ENCODE data around the gene TAF10.

TAF10 gene

DNA sequence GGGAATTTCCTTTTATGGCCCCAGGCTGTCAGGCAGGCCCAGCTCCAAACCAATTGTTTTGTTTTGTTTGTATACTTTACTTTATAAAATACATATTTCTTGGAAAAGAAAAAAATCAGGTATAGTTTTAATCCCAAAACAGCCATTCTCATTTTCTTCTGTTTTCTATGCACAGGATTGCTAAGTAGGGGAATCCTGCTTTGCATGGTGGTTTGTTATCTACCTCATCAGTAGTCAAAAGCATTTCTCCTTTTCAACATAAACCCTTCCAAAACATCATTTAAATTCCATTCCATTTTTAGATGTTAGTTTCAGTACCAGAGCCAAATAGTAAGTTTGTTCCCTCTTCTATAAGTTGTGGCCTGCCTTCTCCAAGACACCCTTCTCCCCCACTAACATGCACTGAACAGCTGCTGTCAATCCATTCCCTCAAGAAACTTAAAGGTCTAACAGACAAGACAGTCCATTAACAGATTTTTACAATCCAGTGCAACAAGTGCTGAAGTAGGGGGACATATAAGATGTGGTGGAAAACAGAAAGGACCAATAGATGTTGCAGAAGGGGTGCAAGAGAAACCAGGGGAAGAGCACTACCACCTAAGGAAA, 4.7 kb downstream of the TAF10 start:
- FAIRE-seq = no peak

DNA sequence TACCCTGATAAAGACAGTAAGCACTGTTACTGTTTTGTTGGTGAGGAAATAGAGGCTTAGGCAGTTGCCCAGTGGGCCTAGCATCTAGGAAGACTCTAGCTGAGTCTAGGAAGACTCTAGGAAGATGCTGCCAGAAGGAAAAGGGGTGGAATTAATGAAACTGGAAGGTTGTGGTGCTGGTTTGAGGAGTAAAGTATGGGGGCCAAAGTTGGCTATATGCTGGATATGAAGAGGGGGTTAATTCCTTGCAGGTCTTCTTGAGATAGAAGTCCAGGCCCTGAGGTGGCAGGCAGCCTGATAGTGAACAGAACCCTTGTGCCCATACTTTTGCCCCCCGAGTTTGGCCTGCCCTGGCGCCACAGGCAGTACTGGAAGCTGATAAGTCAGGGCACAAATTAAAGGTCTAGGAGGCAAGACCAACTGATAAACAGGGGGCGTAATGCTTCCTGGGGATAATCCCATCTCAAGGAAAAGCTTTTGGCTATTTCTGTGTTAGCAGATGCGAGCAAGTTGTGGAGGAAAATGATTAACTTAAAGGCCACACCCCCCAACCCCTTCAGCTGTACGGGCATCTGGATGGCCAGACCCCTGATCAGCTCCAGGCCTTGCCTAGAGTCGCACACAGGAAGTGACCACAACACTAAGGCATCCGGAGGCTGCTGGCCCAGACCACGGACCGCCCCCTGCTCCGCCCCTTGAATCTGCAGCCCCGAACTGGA, 5.4 kb downstream of the TAF10 start:
- no peak for FAIRE-seq

DNA sequence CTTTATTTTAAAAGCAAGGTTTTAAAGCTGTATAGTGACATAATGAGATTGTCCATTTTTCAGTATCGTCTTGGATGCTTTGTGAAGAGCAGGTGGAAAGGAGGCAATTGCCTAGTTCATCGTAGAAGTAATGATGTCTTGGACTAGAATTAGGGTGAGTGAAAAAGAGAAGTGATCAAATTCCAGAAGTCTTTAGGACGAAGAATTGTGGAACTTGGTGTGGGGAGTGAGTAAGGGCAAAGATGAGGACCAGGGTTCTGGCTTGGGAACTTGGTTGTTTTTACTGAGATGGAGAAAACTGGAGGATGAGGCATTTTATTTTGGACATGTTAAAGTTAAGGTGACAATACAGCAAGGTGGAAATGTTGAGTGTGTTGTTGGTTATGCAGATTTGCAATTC, 7.2 kb downstream of the TAF10 start:
- FAIRE-seq = no peak

DNA sequence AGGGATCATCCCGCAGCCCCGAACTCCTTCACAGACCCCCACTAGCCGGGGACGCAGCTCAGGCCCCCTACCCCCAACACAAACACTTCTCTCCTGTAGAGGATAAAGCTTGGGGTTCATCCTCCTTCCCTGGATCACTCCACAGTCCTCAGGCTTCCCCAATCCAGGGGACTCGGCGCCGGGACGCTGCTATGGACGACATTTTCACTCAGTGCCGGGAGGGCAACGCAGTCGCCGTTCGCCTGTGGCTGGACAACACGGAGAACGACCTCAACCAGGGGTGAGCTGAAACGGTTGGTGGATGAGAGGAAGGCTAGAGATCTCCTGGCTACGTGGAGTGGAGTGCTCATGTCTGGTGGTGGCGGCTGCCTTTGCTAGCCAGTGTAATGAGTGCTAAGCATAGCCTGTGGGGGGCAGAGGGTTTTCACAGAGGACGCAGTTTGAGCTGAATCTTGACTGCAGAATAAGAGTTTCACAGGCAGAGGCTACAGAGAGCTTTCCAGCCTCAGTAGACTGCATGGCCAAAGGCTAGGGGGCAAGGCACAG, 7.9 kb downstream of the TAF10 start:
- FAIRE-seq = no peak

GRCh38 chr11:6603287-6604080, 8.5 kb downstream of the TAF10 start, which contains the start of the genes ILK and RRP8:
TSS of gene ILK (plus strand) at chr11:6603774. CDS start at chr11:6604272, 498 bp downstream.
TSS of gene RRP8 (minus strand) at chr11:6603616. CDS start at chr11:6603502, 114 bp downstream.
- FAIRE-seq = no peak

GRCh38 chr11:6602096-6602940, 9.7 kb downstream of the TAF10 start:
- FAIRE-seq = no peak

DNA sequence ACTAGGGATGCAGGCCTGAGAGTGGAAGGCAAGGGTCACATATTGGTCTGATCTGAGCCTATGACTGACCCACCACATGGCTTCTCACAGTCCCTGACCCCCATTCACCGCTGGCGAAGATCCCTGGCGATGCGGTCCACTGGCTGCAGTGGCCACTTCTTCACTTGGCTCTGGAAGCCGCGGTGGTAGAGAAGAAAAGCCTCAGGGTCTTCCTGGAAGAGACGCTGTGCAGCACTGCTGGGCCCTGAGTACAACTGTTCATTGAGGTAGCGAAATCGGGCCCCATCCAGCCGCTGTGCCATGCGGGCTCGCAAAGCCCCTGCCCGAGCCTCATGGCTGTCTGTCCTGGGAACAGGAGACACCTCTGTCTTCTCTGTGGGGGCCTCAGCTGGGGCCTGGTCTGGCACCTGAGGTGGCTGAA, 11.0 kb downstream of the TAF10 start:
- no peak for FAIRE-seq

DNA sequence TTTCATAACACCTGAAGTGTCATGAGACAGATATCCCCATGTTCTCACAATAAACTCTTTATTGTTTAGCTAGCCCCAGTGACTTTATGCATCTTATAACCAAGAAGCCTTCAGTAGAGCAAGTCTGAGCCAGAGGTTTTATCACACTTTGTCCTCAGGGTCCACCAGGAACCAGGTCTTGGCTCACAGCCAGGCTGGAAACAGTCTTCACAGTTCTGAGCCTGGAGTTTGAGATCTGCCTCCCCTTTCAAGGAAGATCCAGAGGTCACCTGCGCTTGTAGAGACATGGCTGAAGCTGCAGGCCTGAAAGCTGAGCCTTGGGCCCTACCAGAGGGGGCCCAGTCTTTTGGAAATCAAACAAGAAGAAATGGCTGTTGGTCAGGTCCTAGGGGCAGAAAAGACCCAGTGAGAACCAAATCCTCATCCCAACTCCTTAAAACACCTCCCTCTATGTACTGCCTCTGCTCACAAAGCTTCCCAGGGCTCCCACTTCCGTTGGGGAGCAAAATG, 12.1 kb downstream of the TAF10 start:
- no peak for FAIRE-seq

- no peak for FAIRE-seq
These were observed 12.6 kb downstream of the TAF10 start for GRCh38 chr11:6599449-6599848.

DNA sequence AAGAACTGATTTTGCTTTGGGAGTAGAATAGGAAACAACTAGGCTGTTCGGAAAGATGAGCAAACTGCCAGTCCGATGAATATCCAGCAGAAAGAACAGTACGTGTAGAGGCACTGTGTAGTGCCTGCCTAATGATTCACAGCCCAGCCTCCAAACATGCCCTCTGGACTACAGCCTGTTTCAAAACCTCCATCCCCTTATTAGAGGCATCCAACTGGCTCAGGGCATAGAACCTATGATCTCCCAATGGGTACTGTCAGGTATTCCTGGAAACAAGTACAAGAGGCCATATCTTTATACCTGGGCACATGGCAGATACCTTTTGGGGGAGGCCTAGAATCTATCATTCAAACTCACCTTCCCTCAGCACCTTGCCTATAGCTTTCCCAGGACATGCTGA, 13.5 kb downstream of the TAF10 start:
- no peak for FAIRE-seq

- no peak for FAIRE-seq
These were observed 15.7 kb downstream of the TAF10 start for GRCh38 chr11:6596239-6596877.

GRCh38 chr11:6594142-6594768, 17.8 kb downstream of the TAF10 start:
- FAIRE-seq = no peak

DNA sequence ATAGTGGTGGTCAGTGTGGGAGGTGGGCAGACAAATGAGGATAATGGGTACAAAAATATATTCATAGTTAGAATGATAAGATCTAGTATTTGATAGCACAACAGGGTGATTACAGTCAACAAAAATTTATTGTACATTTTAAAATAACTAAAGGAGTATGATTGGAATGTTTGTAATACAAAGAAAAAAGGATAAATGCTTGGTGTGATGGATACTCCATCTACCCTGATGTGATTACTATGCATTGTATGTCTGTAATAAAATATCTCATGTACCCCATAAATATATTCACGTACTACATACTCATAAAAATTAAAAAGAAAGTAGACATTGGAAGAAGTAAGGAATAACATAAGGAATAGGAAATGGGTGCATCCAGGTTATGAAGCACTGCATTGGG, 24.0 kb downstream of the TAF10 start:
- no peak for FAIRE-seq

GRCh38 chr11:6587360-6587953, 24.6 kb downstream of the TAF10 start:
- no peak for FAIRE-seq

DNA sequence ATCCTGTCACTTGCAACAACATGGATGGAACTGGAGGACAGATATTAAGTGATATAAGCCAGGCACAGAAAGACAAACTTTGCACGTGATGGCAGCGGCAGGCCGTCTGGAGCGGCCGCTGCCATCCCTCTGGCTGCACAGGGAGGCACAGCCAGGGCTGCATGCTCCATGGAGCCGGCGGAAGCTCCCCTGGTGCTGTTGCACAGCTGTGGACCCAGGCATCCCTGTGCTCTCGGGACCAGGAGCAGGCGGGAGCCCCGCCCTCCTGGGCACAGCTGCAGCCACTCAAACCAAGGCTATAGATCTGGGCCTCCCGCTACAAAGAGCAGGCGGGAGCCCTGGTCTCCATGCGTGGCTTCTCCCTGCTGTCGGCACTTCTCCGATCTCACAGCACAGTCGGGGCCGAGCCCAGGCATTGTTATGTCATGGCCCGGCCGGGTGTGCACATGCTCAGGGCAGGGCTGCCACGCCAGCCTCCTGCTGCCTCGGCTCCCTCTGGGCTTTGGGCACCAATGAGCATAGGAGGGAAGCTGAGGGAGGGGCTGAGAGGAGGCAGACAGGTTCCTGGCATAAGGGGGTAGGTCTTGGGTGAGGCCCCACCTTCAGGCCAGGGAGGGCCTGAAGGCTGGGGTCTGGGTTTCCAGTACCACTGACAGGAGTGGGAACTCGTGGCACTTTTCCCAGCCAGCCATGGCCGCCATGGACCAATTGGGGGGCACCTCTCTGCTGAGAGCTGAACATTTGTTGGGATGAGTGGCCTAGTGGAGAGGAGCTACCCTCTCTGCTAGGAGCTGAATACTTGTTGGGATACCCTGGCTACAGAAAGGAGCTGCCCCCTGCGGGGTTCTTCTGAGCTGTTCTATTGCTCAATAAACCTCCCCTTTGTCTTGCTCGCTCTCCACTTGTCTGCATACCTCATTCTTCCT, 25.3 kb downstream of the TAF10 start:
- no peak for FAIRE-seq

DNA sequence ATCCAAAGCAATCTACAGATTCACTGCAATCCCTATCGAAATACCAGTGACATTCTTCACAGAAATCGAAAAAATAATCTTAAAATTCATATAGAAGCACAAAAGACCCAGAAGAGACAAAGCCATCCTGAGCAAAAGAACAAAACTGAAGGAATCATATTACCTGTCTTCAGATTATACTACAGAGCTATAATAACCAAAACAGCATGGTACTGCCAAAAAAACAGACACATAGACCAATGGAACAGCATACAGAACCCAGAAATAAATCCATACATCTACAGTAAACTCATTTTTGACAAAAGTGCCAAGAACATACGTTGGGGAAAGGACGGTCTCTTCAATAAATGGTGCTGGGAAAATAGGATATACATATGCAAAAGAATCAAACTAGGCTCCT, 27.5 kb downstream of the TAF10 start:
- no peak for FAIRE-seq

DNA sequence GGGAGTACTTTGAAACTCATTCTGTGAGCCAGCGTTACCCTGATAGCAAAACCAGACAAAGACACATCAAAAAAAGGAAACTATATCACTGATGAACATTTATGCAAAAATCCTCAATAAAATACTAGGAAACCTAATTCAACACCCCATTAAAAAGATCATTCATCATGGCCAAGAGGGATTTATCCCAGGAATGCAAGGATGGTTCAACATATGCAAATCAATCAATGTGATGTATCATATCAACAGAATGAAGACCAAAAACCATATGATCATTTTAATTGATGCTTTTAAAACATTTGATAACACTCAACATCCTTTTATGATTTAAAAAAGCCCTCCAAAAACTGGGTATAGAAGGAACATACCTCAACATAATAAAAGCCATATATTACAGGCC, 28.4 kb downstream of the TAF10 start:
- no peak for FAIRE-seq

GRCh38 chr11:6579681-6580080, 32.3 kb downstream of the TAF10 start:
- FAIRE-seq = no peak

GRCh38 chr11:6578134-6578533, 33.9 kb downstream of the TAF10 start:
- no peak for FAIRE-seq
